Keratinocyte (primary cell): ENCODE data around the gene CFAP20DC. TPM values are rescaled to one million over a fixed set of nuclear protein-coding genes. Genes with fewer than 3 reads are reported as not detected.

Experiments used
- DNase-seq: peaks from one replicate; pipeline ENCODE4 v3.0.0-alpha.2; 2011; ENCODE audit warnings: low read depth, missing footprints, low spot score
- FAIRE-seq: peaks from 2 replicates; lab custom pipeline; 2011; peaks lifted over from hg19 to GRCh38; lab: Jason Lieb, UNC
- H2AFZ ChIP-seq: 2 replicates; pipeline ENCODE4 v1.6.0; 2012; ENCODE audit warnings: low read length, control low read depth, inconsistent platforms; ENCODE audit not compliant: control insufficient read depth
- H3K27ac ChIP-seq: 2 replicates; pipeline ENCODE4 v1.5.1; 2011; ENCODE audit warnings: low read length; ENCODE audit not compliant: control insufficient read depth, insufficient read depth
- H3K27me3 ChIP-seq: 3 replicates; pipeline ENCODE4 v1.6.0; 2011; ENCODE audit warnings: low read length; ENCODE audit not compliant: control insufficient read depth, insufficient read depth; ENCODE audit errors: extremely low read depth
- H3K36me3 ChIP-seq, 2 experiments: 2 replicates in 1 of 2; 3 replicates in 1 of 2; pipeline ENCODE4 v1.5.1; 2011; ENCODE audit warnings: low read length in 2 of 2, mild to moderate bottlenecking in 1 of 2; ENCODE audit not compliant: control insufficient read depth in 2 of 2, insufficient read depth in 2 of 2; ENCODE audit errors: extremely low read depth in 1 of 2
- H3K4me1 ChIP-seq: 3 replicates; pipeline ENCODE4 v1.5.1; 2011; ENCODE audit warnings: low read length; ENCODE audit not compliant: control insufficient read depth, insufficient read depth; ENCODE audit errors: extremely low read depth
- H3K4me2 ChIP-seq: 3 replicates; pipeline ENCODE4 v1.6.0; 2011; ENCODE audit warnings: low read depth, low read length; ENCODE audit not compliant: control insufficient read depth, insufficient read depth; ENCODE audit errors: extremely low read depth
- H3K4me3 ChIP-seq, 3 experiments: fragments of 200-600 bp in 1 of 3; sonication (generic) in 1 of 3; 2 replicates in 2 of 3; 3 replicates in 1 of 3; pipeline ENCODE4 v1.5.1; 2011 to 2016; ENCODE audit warnings: low read length in 3 of 3, mild to moderate bottlenecking in 3 of 3, control low read depth in 2 of 3, inconsistent platforms in 1 of 3, low read depth in 1 of 3, mixed read lengths in 1 of 3, mixed run types in 1 of 3, moderate library complexity in 1 of 3; ENCODE audit not compliant: control insufficient read depth in 2 of 3, insufficient read depth in 2 of 3; ENCODE audit errors: extremely low read depth in 1 of 3
- H3K79me2 ChIP-seq: 2 replicates; pipeline ENCODE4 v1.6.0; 2012; ENCODE audit warnings: low read length; ENCODE audit not compliant: control insufficient read depth, insufficient read depth
- H3K9ac ChIP-seq: 3 replicates; pipeline ENCODE4 v1.6.0; 2011; ENCODE audit warnings: low read length; ENCODE audit not compliant: control insufficient read depth, insufficient read depth; ENCODE audit errors: extremely low read depth
- H3K9me1 ChIP-seq: 3 replicates; pipeline ENCODE4 v1.6.0; 2011; ENCODE audit warnings: low read length; ENCODE audit not compliant: control insufficient read depth, insufficient read depth; ENCODE audit errors: extremely low read depth
- H3K9me3 ChIP-seq: 2 replicates; pipeline ENCODE4 v1.5.1; 2012; ENCODE audit warnings: low read depth, low read length; ENCODE audit not compliant: control insufficient read depth
- H4K20me1 ChIP-seq: 3 replicates; pipeline ENCODE4 v1.6.0; 2011; ENCODE audit warnings: low read length; ENCODE audit not compliant: control insufficient read depth, insufficient read depth; ENCODE audit errors: extremely low read depth
- EZH2 ChIP-seq: IDR thresholded peaks from one replicate; pipeline ENCODE4 v1.6.1; 2012; ENCODE audit warnings: inconsistent platforms, mild to moderate bottlenecking, low read length, moderate library complexity
- dilution Hi-C: fragments of 300-500 bp; cut with MboI; formaldehyde crosslinking; loops from one replicate; pipeline ENCODE4 v1.7.0; 2020; ENCODE audit warnings: low sequenced_read_pairs; ENCODE audit not compliant: extremely low pct_ligation_motif_present
- polyA plus RNA-seq, 5 experiments: library from polyadenylated mRNA; depleted of rRNA in 3 of 5; stranded (reverse) in 3 of 5; stranded (forward) in 1 of 5; unstranded in 1 of 5; fragments of >200 nt; gene quantifications; 1 replicate in 1 of 5; 2 replicates in 3 of 5; 3 replicates in 1 of 5; pipeline versions ENCODE4 v1.2.1 to v1.2.3, GENCODE V29; 2011 to 2012; ENCODE audit warnings: missing spikeins in 2 of 5, low read depth in 1 of 5, low replicate concordance in 1 of 5
- TF ChIP-seq, protein P1 (sequence below), 3 experiments: IDR thresholded peaks in 1 of 3; conservative IDR thresholded peaks in 1 of 3; optimal IDR thresholded peaks in 1 of 3; 2 replicates in 2 of 3; 3 replicates in 1 of 3; pipeline versions ENCODE3 to v1.5.1; 2011; ENCODE audit warnings: low read length in 3 of 3, mild to moderate bottlenecking in 3 of 3, moderate library complexity in 2 of 3, control low read depth in 1 of 3, inconsistent platforms in 1 of 3; ENCODE audit not compliant: insufficient read depth in 2 of 3; ENCODE audit errors: extremely low read depth in 1 of 3

Gene CFAP20DC
- polyA plus RNA-seq, 1 donor (not counting 4 experiments of a cell fraction or from before 2014, with no cell fraction given) = 6.3 TPM

DNA sequence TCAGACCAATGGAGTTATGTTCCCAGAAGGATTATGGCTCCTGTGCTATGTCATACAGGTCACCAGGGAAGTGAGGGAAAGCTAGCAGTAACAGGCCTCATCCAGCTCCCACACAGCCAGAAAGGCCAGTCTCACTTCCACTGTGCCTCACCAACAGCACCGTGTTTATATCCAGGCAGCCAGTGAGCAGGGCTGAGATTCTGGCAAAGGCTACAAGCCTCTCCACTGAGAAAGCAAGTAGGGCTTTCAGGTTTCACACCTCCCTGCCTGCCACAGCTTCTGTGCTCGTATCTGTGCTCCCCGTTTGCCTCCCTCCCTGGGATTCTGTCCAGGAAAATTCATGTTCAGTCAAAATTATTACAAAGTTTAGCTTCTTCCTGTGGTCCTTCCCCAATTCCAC lies 14.9 kb upstream of the CFAP20DC start:
- H3K4me3 ChIP-seq = no peak overlapping the region
- no peaks in the 10 kb centered on the region for H3K9me3 ChIP-seq
- no peak overlapping the region for H3K4me2 ChIP-seq
- dilution Hi-C loops = no loop called here
- no peaks in the 10 kb centered on the region for H4K20me1 ChIP-seq
- H3K27me3 ChIP-seq = no peaks in the 10 kb centered on the region
- H3K9ac ChIP-seq = no peak overlapping the region
- H3K79me2 ChIP-seq = no peaks in the 10 kb centered on the region
- no peak overlapping the region for H2AFZ ChIP-seq
- no peaks in the 10 kb centered on the region for H3K9me1 ChIP-seq
- H3K36me3 ChIP-seq = no peaks in the 10 kb centered on the region
- no peaks in the 10 kb centered on the region for H3K4me1 ChIP-seq
- H3K27ac ChIP-seq = no peak overlapping the region
- no peak for DNase-seq
- no peak for FAIRE-seq
- TF ChIP-seq EZH2 = no peak
- TF ChIP-seq, protein P1, sequence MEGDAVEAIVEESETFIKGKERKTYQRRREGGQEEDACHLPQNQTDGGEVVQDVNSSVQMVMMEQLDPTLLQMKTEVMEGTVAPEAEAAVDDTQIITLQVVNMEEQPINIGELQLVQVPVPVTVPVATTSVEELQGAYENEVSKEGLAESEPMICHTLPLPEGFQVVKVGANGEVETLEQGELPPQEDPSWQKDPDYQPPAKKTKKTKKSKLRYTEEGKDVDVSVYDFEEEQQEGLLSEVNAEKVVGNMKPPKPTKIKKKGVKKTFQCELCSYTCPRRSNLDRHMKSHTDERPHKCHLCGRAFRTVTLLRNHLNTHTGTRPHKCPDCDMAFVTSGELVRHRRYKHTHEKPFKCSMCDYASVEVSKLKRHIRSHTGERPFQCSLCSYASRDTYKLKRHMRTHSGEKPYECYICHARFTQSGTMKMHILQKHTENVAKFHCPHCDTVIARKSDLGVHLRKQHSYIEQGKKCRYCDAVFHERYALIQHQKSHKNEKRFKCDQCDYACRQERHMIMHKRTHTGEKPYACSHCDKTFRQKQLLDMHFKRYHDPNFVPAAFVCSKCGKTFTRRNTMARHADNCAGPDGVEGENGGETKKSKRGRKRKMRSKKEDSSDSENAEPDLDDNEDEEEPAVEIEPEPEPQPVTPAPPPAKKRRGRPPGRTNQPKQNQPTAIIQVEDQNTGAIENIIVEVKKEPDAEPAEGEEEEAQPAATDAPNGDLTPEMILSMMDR (optimal IDR thresholded peaks at IDR 0.05 in 1 of 3, IDR thresholded peaks at IDR 0.05 in 1 of 3, conservative IDR thresholded peaks at IDR 0.05 in 1 of 3; ENCODE audit: extremely low read depth in 1 of 3, insufficient read depth in 2 of 3, low read length in 3 of 3) = no peak

DNA sequence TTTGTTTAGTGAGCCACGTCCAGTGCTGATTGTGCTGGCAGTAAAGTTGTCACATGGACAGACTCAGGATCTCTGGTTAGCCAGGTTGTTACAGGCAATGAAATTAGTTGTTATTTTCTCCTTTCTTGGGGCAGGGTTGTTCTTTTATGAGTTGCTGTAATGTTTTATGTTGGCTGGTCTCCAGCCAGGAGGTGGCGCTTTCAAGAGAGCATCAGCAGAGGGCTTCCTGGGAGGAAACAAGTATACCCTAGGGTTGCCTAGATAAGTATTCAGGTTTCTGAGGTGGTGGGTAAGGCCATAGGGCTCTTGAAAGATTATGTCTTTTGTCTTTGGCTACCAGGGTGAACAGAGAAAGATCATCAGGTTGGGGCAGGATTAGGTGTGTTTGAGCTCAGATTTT lies 14.5 kb upstream of the CFAP20DC start:
- Histone ChIP-seq H3K36me3 (no peaks in the 10 kb centered on the region), H2AFZ (no peak overlapping the region)

More for the DNA sequence above, 14.5 kb upstream of the CFAP20DC start:
- TF ChIP-seq, protein P1 (optimal IDR thresholded peaks at IDR 0.05 in 1 of 3, IDR thresholded peaks at IDR 0.05 in 1 of 3, conservative IDR thresholded peaks at IDR 0.05 in 1 of 3; ENCODE audit: extremely low read depth in 1 of 3, insufficient read depth in 2 of 3, low read length in 3 of 3) = peak in 1 of 3 experiments; percentile 16
- no peak for TF ChIP-seq EZH2
- H3K9me1 ChIP-seq = no peaks in the 10 kb centered on the region
- no peak overlapping the region for H3K27ac ChIP-seq
- H3K4me2 ChIP-seq = no peak overlapping the region
- no peak overlapping the region for H3K9ac ChIP-seq
- no peak for DNase-seq
- FAIRE-seq = no peak
- H3K4me3 ChIP-seq = no peak overlapping the region
- H4K20me1 ChIP-seq = no peaks in the 10 kb centered on the region
- dilution Hi-C loops = no loop called here
- no peaks in the 10 kb centered on the region for H3K79me2 ChIP-seq
- H3K4me1 ChIP-seq = no peaks in the 10 kb centered on the region
- no peaks in the 10 kb centered on the region for H3K27me3 ChIP-seq
- H3K9me3 ChIP-seq = no peaks in the 10 kb centered on the region
